HG02571 (cell line): ENCODE results near the gene CYBB.

Experiments
- ATAC-seq: cut with Tn5 transposase; IDR thresholded peaks from one replicate; pipeline ENCODE4 v1.9.1; 2021; ENCODE audit warnings: mild to moderate bottlenecking, moderate library complexity; ENCODE audit not compliant: unreplicated experiment

The CYBB gene

DNA sequence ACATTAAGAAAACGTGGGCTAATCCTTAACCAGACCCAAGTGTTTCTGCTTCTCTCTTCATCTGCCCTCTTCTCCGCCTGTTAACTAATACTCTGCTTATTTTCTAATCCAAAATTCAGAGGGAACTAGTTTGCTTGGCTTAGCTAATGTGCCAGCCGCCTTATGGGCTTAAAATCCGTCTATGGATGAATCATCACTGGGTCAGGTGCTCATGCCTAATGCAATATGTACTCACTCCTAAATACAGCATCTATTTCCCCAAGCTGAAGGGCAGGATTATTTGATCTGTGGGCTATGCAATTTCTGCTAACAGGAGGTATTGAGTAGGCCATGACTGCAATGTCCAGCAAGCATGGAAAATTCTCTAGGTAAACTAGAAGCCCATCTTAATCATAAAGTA, 55.1 kb downstream of the CYBB start:
- no peak for ATAC-seq

DNA sequence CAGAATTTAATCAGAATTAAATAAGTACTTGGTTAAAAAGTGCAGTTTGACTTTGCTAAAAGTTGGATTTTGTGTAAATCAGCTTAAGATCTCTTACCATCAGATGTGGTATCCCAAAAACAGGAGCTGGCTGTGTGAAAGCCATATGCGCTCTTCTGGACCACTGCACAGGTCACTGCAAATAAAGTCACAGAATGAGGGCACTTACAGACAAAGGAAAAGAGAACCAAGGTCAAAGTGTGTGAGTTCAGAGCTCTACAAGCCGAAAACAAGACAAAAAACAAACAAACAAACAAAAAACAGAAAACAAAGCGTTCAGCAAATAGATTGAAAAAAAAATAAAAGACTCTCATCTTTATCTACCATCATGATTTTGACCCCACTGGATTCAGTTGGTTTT, 61.1 kb downstream of the CYBB start:
- ATAC-seq = no peak

DNA sequence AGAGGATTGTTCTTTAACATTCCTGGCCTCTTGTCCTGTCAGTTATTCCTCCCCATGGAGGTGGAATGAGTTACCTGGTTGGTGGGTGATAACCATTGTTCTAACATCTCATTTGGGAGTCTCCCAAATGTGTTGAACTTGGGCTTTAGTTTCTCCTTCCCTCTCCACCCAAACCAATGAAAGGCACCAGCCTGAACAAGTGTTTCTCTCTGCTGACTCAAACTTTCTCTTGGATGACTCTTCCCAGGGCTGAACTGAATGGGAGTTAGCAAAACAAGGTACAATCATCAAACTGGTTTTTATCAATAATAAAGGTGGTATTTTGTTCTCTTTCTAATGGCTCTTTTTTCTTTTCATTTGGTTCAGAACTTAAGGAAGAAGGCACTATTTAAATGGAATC, 64.8 kb downstream of the CYBB start:
- no peak for ATAC-seq

DNA sequence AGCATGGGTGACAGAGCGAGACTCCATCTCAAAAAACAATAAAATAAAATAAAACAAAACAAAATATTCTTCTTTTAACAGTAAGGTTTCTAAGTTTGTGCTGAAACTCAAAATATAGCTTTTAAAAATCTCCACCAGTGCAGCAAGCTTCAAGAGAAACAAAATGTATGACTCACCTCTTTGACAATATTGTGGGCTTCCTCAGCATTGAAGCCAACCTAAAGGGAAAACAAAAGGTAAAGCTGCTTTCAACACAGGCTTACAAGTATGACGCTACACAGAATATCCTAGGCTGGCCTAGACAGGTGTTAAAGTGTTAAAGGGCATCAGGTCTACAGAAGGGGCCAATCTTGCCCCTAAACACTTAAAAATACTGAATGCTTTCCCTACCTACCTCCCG, 66.3 kb downstream of the CYBB start:
- no peak for ATAC-seq

DNA sequence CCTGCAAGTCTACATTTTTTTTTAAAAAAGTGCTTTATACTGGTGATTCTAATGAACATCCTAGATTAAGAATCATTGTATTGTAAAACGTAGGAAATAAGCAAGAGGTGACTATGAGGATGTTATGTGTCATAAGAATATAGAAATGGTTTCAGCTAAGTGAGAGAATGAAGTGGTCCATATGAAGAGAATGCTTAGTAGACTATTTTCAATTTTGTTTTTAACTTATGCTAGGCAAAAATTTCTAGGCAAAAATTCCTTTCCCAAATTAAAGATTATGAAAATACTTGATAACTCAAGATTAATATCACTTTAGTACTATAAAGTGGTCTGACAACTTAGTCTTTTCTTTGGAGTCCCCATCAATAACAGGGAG, 66.7 kb downstream of the CYBB start:
- no peak for ATAC-seq

DNA sequence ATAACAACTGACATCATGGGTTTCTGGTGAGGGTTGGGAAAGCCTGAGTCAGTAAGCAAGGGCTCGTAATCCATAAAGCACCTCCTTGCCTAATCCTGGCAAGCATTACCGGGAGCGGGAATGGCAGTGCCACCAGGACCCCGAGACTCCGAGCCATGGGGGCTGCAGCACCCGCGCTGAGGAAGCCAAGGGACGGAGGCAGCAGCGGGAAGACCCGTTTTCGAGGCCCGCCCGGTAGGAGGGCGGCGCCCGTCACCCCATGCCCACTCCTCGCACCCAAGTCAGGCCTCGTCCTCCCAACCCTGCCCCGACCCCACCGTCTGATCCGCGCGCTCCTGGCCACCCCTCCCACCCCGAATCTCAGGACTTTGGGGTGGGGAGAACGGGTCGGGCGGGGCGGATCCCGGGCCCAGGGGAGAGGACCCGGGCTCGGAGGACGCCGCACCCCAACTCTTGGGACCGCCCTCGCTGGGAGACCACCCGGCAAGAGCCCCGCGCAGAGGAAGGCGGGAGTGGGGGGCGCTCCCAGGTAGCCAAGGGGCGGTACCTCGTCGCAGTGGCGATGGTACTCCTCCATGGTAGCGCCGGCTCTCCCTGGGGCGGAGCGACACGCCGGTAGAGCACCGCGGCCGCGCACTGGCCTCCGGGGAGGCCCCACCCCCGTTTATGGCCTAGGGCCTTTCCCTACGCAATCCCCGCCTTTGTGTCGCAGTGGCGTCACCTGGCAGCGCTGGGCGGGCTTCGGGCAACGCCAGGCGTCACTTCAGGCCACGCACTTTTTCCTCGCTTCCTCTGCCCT, 67.3 kb downstream of the CYBB start, which contains the start of gene DYNLT3:
TSS of gene DYNLT3 (minus strand) at position 638 of the 799 bp plus-strand sequence. CDS start at position 577, 61 bp downstream.
- peak; percentile 99 for ATAC-seq

DNA sequence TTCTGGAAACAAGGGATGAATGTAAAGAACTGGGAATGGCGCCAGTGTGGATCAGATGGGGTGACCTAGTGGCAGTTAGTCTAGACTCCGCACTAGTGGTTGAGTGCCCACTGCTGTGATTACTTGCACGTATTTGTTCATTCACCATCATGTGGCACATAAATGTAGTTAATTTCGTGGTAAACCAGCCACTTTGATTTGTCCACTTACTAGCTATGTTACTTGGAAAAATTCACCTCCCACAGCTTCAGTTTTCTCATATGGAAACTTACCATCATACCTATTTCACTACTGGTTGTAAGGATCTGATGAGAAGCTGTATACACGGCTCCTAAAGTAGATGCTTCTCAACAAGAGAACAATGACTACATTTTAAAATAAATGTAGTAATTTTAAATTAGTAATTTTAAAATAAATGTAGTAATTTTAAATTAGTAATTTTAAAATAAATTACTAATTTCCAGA, 67.9 kb downstream of the CYBB start:
- ATAC-seq = peak; percentile 16

DNA sequence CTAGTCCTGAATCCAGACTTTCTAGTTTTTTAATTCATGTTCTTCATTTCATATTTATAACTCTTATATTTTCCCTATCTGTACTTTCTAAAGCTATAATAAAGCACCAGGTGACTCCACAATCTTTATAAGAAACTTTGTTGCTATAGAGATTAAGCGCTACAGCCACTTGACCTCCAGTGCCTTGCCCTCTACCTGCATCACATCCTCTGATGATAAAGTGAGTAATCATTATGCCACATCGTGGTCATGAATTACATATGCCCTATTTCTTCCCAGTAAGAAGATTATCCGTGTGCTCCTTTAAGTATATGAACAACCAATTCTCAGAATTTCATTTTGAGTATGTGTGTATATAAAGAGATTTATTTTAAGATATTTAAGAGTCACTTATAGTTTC, 74.3 kb downstream of the CYBB start:
- ATAC-seq = no peak

DNA sequence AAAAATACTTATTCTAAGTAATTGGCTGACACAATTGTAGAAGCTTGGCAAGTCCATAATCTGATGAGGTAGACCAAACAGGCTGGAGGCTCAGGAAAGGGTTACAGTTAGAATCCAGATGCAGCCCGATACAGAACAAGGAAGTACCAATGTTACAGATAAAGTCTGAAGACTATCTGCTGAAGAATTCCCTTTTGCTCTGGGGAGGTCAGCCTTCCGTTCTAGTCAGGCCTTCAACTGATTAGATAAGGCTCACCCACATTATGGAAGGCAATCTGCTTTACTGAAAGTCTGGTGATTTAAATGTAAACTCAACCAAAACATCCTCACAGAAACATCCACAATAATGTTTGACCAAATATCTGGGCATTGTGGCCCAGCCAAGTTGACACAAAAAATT, 74.9 kb downstream of the CYBB start:
- no peak for ATAC-seq

DNA sequence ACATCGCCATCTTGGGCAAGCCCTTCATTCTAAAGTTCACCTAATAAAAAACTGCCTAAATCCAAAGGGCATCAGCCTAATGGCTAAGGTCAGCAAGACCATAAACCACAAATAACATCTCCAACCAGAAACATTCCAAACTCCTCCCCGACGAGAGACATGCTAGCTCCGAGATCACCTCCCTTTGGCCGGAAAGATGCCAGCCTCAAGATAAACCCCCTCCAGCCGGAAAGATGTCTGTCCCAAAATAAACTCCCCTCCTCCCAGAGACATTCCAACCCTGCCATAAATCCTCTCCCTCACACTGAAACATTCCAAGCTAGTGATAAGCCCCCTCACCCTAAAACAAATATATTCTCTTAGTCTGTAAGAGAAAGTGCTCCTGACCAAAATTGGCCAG, 80.9 kb downstream of the CYBB start:
- no peak for ATAC-seq

DNA sequence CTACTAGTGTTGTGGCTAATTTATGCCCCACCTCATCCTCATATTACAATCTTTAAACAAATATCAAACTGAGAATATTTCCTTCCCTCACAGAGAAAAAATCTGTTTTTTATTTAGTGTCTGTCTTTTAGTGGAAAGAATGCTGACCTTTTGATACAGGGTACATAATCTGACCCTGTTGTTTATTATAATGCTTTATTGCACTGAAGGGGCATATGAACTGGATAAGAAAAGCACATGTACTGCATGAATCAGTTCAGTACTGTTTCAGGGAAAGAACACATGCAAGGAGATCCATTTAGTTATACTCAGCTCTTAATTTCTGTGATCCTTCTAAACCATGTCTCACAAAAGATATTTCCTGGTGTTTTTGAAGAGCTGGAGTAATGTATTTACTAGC, 83.0 kb downstream of the CYBB start:
- ATAC-seq = no peak
